Measurements from ENCODE around the gene PPP6R1. TPM values are rescaled to one million over a fixed set of nuclear protein-coding genes. Genes with fewer than 3 reads are reported as not detected.
"Not testable (repeated sequence)": the region's sequence is repeated elsewhere in the genome, so short reads cannot be mapped to it uniquely, and the experiment has no call there.

PPP6R1 gene
- polyA plus RNA-seq, 4 donors: 43.4 to 67.5 (median 48.9) TPM

DNA sequence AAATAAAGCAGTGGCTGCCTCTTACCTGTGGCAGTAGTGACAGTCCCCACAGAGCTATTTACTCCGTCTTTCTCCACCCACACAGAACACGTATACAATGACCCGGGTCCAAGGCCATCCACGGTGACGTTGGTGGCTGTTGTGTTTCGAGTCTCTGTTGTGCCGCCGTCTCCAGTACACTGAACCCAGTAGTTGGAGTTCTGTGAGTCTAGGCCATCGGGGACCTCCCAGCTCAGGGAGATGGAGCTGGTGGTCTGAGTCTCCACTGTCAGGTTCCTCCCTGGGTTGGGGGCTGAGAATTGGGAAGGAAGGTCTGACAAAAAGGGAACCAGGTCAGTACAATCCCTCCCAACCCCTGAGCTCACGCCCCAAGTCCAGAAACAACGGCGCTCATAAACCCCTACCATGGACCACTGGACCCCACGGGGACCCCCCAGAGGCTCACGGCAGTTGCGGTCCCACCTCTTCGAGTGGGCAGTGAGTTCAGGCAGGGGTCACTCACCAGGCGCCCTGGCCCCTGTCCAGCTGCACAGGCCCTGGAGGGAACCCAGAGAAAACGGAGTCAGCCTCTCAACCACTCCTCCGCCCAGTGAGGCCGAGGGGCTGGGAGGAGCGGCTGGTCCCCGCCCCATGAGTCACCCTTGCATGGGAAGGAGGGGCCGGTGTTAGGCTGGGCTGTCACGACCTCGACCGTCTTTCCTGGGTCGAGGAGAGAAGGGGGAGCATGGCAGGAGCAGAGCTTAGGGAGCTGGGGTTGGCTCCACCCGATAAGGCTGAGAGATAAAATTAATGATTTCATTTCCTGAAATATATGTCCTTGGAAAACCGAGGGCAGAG lies 51.9 kb downstream of the PPP6R1 start:
- FAIRE-seq: no peak
- H3K9me3 ChIP-seq (ENCODE audit: control insufficient read depth in 2 of 2, insufficient read depth in 1 of 2, low read depth in 1 of 2, low read length in 1 of 2): no peaks in the 10 kb centered on the region

DNA sequence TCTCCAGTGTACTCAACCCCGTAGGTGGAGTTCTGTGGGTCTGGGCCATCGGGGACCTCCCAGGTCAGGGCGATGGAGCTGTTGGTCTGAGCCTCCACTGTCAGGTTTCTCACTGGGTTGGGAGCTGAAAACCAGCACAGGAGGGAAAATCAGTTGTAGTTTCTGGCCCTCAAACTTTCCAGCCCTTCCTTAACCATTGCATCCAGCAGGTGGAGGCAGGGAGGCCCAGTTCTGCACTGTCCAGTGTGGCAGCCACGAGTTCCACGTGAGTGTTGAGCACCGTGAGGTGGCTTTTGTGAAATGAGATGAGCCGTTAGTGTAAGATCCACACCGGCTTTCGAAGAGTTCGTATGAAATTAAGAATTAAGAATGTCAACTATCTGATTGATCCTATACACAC lies 56.6 kb downstream of the PPP6R1 start:
- not testable (repeated sequence) for H3K27me3 ChIP-seq (ENCODE audit: control insufficient read depth in 3 of 3, insufficient read depth in 3 of 3, low read length in 3 of 3); H3K27ac ChIP-seq (ENCODE audit: low read depth in 1 of 3, low read length in 2 of 3); H3K4me3 ChIP-seq (ENCODE audit: low read depth in 1 of 3, low read length in 3 of 3); H3K9me3 ChIP-seq (ENCODE audit: control insufficient read depth in 2 of 2, insufficient read depth in 1 of 2, low read depth in 1 of 2, low read length in 1 of 2); FAIRE-seq; H3K4me1 ChIP-seq (ENCODE audit: control insufficient read depth in 3 of 3, insufficient read depth in 2 of 3, low read depth in 1 of 3, low read length in 2 of 3)
- H3K36me3 ChIP-seq (ENCODE audit: control insufficient read depth in 3 of 3, insufficient read depth in 2 of 3, low read depth in 1 of 3, low read length in 3 of 3): peaks cover 0 to 77% (median 16%) of the 10 kb centered on the region in 3 donors
- WGBS, 3 donors: 75 to 91% (median 76%) methylated on average over 10 of the region's 10 CpGs
- DNase-seq: peak in 1 of 2 donors; percentile 5

More for the DNA sequence above, 51.9 kb downstream of the PPP6R1 start:
- Histone ChIP-seq H3K4me1 (ENCODE audit: control insufficient read depth in 3 of 3, insufficient read depth in 2 of 3, low read depth in 1 of 3, low read length in 2 of 3) (peaks cover 0 to 17% (median 0%) of the 10 kb centered on the region in 3 donors), H3K4me3 (ENCODE audit: low read depth in 1 of 3, low read length in 3 of 3) (peak overlapping the region in 2 of 3 donors; percentile 54 to 68), H3K27ac (ENCODE audit: low read depth in 1 of 3, low read length in 2 of 3) (peak overlapping the region; percentile 94 to 98 (median 96)), H3K36me3 (ENCODE audit: control insufficient read depth in 3 of 3, insufficient read depth in 2 of 3, low read depth in 1 of 3, low read length in 3 of 3) (peaks cover 0 to 41% (median 6%) of the 10 kb centered on the region in 3 donors), H3K27me3 (ENCODE audit: control insufficient read depth in 3 of 3, insufficient read depth in 3 of 3, low read length in 3 of 3) (peaks cover 0 to 3% (median 0%) of the 10 kb centered on the region in 3 donors)
- peak; percentile 96 to 99 for DNase-seq
- 4 to 25% (median 14%) methylated on average over 29 of the region's 29 CpGs for WGBS, 3 donors

DNA sequence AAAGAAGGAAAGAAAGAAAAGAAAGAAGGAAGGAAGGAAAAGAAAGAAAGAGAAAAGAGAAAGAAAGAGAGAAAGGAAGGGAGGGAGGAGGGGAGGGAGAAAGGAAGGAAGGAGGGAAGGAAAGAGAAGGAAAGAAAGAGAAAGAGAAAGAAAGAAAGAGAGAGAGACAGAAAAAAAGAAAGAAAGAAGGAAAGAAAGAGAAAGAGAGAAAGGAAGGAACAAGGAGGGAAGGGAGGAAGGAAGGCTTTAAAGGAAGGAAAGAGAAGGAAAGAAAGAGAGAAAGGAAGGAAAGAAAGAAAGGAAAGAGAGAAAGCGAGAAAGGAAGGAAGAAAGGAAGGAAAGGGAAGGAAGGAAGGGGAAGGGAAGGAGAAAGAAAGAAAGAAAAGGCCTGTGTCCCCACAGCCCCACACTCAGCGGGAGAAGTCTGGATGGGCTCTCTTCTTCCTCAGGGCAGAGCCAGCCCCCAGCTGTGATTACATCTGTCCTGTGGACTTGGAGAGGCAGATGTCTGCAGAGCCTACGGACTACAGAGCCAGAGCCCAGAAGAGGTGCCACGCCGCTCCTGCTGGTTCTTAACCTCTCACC lies 59.1 kb downstream of the PPP6R1 start:
- H3K27me3 ChIP-seq (ENCODE audit: control insufficient read depth in 3 of 3, insufficient read depth in 3 of 3, low read length in 3 of 3): no peaks in the 10 kb centered on the region
- H3K9me3 ChIP-seq (ENCODE audit: control insufficient read depth in 2 of 2, insufficient read depth in 1 of 2, low read depth in 1 of 2, low read length in 1 of 2): no peaks in the 10 kb centered on the region
- FAIRE-seq (no peak), DNase-seq (no peak)
- peaks cover 0 to 83% (median 24%) of the 10 kb centered on the region in 3 donors for H3K36me3 ChIP-seq (ENCODE audit: control insufficient read depth in 3 of 3, insufficient read depth in 2 of 3, low read depth in 1 of 3, low read length in 3 of 3)
- H3K4me1 ChIP-seq (ENCODE audit: control insufficient read depth in 3 of 3, insufficient read depth in 2 of 3, low read depth in 1 of 3, low read length in 2 of 3): no peaks in the 10 kb centered on the region
- no peak overlapping the region for H3K4me3 ChIP-seq (ENCODE audit: low read depth in 1 of 3, low read length in 3 of 3)
- no peak overlapping the region for H3K27ac ChIP-seq (ENCODE audit: low read depth in 1 of 3, low read length in 2 of 3)
- 67 to 74% (median 71%) methylated on average over 5 of the region's 5 CpGs for WGBS, 3 donors

DNA sequence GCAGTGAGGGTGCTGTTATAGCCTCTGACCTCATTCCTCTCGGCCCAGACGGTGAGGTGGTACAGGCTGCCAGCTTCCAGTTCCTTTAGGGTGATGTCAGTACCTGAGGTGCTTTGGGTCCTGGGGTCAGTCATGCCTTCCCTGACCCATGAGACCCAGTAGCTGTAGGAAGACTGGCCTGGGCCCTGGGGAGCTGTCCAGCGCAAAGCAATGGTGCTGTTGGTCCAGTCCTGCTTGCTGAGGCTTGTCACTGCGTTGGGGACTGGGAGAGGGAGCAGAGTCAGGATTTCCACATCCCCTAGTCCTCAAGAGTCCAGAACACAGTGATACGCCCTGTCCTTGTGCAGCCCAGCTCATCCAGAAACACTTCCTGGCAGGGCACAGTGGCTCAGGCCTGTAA lies 60.2 kb downstream of the PPP6R1 start:
- DNase-seq (no peak), FAIRE-seq (no peak)
- Histone ChIP-seq H3K4me1 (ENCODE audit: control insufficient read depth in 3 of 3, insufficient read depth in 2 of 3, low read depth in 1 of 3, low read length in 2 of 3) (no peaks in the 10 kb centered on the region), H3K27ac (ENCODE audit: low read depth in 1 of 3, low read length in 2 of 3) (no peak overlapping the region), H3K9me3 (ENCODE audit: control insufficient read depth in 2 of 2, insufficient read depth in 1 of 2, low read depth in 1 of 2, low read length in 1 of 2) (no peaks in the 10 kb centered on the region), H3K36me3 (ENCODE audit: control insufficient read depth in 3 of 3, insufficient read depth in 2 of 3, low read depth in 1 of 3, low read length in 3 of 3) (peaks cover 0 to 79% (median 23%) of the 10 kb centered on the region in 3 donors), H3K27me3 (ENCODE audit: control insufficient read depth in 3 of 3, insufficient read depth in 3 of 3, low read length in 3 of 3) (no peaks in the 10 kb centered on the region), H3K4me3 (ENCODE audit: low read depth in 1 of 3, low read length in 3 of 3) (no peak overlapping the region)
- WGBS, 3 donors: 68 to 77% (median 71%) methylated on average over 5 of the region's 5 CpGs

DNA sequence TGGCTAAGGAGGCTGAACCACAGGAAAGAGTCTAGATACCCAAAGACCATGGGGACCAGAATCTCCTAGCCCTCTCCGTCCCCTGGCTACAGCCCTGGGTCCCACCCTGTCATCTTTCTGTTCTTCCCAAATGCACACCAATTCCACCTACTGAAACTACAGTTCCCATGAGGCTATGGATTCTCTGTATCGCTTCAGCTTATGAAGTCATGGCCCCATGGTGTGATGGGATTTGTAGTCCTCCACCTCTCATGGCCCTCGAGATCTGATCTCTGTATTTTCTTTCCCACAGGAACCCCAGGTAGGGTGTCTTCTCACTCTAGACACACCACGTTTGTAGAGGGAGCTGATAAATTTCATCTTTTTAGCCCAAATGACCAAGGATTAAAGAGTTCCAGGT lies 61.3 kb downstream of the PPP6R1 start:
- H3K27me3 ChIP-seq (ENCODE audit: control insufficient read depth in 3 of 3, insufficient read depth in 3 of 3, low read length in 3 of 3): no peaks in the 10 kb centered on the region
- no peak for DNase-seq
- 62 to 80% (median 64%) methylated on average over 4 of the region's 4 CpGs for WGBS, 3 donors

DNA sequence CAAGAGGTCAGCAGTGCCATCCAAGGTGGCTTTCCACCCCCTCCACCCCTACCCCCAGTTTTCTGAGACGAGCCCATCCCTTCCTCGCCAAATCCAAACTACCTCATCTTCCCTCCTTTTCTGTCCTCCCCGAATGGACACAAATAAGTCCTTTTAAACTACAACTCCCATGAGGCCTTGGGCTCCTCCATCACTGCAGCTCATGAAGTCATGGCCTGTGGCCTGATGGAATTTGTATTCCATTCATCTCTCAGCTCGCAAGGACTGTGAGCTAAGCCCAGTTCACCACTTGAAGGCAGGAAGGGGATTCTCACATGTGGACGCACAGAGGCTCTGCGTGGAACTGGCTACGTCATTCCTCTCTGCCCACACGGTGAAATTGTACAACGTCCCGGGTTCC lies 62.0 kb downstream of the PPP6R1 start:
- 88 to 95% (median 92%) methylated on average over 10 of the region's 10 CpGs for WGBS, 3 donors
- Histone ChIP-seq H3K36me3 (ENCODE audit: control insufficient read depth in 3 of 3, insufficient read depth in 2 of 3, low read depth in 1 of 3, low read length in 3 of 3) (peaks cover 0 to 73% (median 23%) of the 10 kb centered on the region in 3 donors), H3K4me1 (ENCODE audit: control insufficient read depth in 3 of 3, insufficient read depth in 2 of 3, low read depth in 1 of 3, low read length in 2 of 3) (no peaks in the 10 kb centered on the region), H3K27ac (ENCODE audit: low read depth in 1 of 3, low read length in 2 of 3) (no peak overlapping the region), H3K4me3 (ENCODE audit: low read depth in 1 of 3, low read length in 3 of 3) (no peak overlapping the region), H3K9me3 (ENCODE audit: control insufficient read depth in 2 of 2, insufficient read depth in 1 of 2, low read depth in 1 of 2, low read length in 1 of 2) (no peaks in the 10 kb centered on the region), H3K27me3 (ENCODE audit: control insufficient read depth in 3 of 3, insufficient read depth in 3 of 3, low read length in 3 of 3) (no peaks in the 10 kb centered on the region)
- FAIRE-seq (no peak), DNase-seq (no peak)

More for the DNA sequence above, 61.3 kb downstream of the PPP6R1 start:
- no peaks in the 10 kb centered on the region for H3K4me1 ChIP-seq (ENCODE audit: control insufficient read depth in 3 of 3, insufficient read depth in 2 of 3, low read depth in 1 of 3, low read length in 2 of 3)
- peaks cover 0 to 78% (median 23%) of the 10 kb centered on the region in 3 donors for H3K36me3 ChIP-seq (ENCODE audit: control insufficient read depth in 3 of 3, insufficient read depth in 2 of 3, low read depth in 1 of 3, low read length in 3 of 3)
- FAIRE-seq: no peak
- no peak overlapping the region for H3K4me3 ChIP-seq (ENCODE audit: low read depth in 1 of 3, low read length in 3 of 3)
- no peaks in the 10 kb centered on the region for H3K9me3 ChIP-seq (ENCODE audit: control insufficient read depth in 2 of 2, insufficient read depth in 1 of 2, low read depth in 1 of 2, low read length in 1 of 2)
- no peak overlapping the region for H3K27ac ChIP-seq (ENCODE audit: low read depth in 1 of 3, low read length in 2 of 3)

GRCh38 chr19:55193481-55193880 lies 65.3 kb downstream of the PPP6R1 start:
- Histone ChIP-seq H3K4me3 (ENCODE audit: low read depth in 1 of 3, low read length in 3 of 3) (no peak overlapping the region), H3K27ac (ENCODE audit: low read depth in 1 of 3, low read length in 2 of 3) (no peak overlapping the region), H3K27me3 (ENCODE audit: control insufficient read depth in 3 of 3, insufficient read depth in 3 of 3, low read length in 3 of 3) (no peaks in the 10 kb centered on the region), H3K9me3 (ENCODE audit: control insufficient read depth in 2 of 2, insufficient read depth in 1 of 2, low read depth in 1 of 2, low read length in 1 of 2) (no peaks in the 10 kb centered on the region), H3K36me3 (ENCODE audit: control insufficient read depth in 3 of 3, insufficient read depth in 2 of 3, low read depth in 1 of 3, low read length in 3 of 3) (peaks cover 0 to 69% (median 16%) of the 10 kb centered on the region in 3 donors), H3K4me1 (ENCODE audit: control insufficient read depth in 3 of 3, insufficient read depth in 2 of 3, low read depth in 1 of 3, low read length in 2 of 3) (no peaks in the 10 kb centered on the region)
- FAIRE-seq: no peak
- no peak for DNase-seq
- 82 to 84% (median 84%) methylated on average over 12 of the region's 12 CpGs for WGBS, 3 donors

DNA sequence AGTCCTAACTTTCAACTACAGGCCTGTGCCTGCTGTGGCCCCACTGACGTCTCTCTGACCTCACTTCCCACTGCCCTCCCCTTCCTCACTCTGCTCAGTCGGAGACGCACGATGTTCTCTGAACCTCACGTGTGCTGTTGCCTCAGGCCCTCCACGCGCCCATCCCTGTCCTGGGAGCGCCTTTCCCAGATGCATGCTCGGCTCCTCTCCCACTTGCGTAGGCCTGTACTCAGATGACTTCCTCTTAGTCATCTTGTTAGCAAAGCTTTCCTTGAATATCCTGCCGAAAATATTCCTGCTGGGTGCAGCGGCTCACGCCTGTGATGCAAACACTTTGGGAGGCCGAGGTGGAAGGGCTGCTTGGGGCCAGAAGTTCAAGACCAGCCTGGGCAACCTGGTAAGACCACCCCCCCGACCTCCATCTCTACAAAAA lies 69.4 kb downstream of the PPP6R1 start:
- H3K36me3 ChIP-seq (ENCODE audit: control insufficient read depth in 3 of 3, insufficient read depth in 2 of 3, low read depth in 1 of 3, low read length in 3 of 3): peaks cover 0 to 61% (median 4%) of the 10 kb centered on the region in 3 donors
- no peaks in the 10 kb centered on the region for H3K9me3 ChIP-seq (ENCODE audit: control insufficient read depth in 2 of 2, insufficient read depth in 1 of 2, low read depth in 1 of 2, low read length in 1 of 2)
- no peak overlapping the region for H3K4me3 ChIP-seq (ENCODE audit: low read depth in 1 of 3, low read length in 3 of 3)
- H3K27ac ChIP-seq (ENCODE audit: low read depth in 1 of 3, low read length in 2 of 3): no peak overlapping the region
- DNase-seq (no peak), FAIRE-seq (no peak)
- H3K27me3 ChIP-seq (ENCODE audit: control insufficient read depth in 3 of 3, insufficient read depth in 3 of 3, low read length in 3 of 3): no peaks in the 10 kb centered on the region
- no peaks in the 10 kb centered on the region for H3K4me1 ChIP-seq (ENCODE audit: control insufficient read depth in 3 of 3, insufficient read depth in 2 of 3, low read depth in 1 of 3, low read length in 2 of 3)
- 74 to 82% (median 78%) methylated on average over 15 of the region's 15 CpGs for WGBS, 3 donors
